CD4-positive, alpha-beta memory T cell (primary cell): ENCODE data around the gene CERT1. TPM values are rescaled to one million over a fixed set of nuclear protein-coding genes. Genes with fewer than 3 reads are reported as not detected.

Experiments
- CTCF ChIA-PET: fragments of 350-600 bp; sonication (Branson Sonifier 250); formaldehyde crosslinking; loops from one replicate; lab custom pipeline; 2021; ENCODE audit warnings: inconsistent platforms; ENCODE audit not compliant: partially characterized antibody; lab: Charles Lee
- POLR2A ChIA-PET: fragments of 350-600 bp; sonication (Branson Sonifier 250); formaldehyde crosslinking; loops from one replicate; lab custom pipeline; 2021; ENCODE audit not compliant: partially characterized antibody; lab: Charles Lee
- DNase-seq, 5 donors: peaks; one replicate each; pipeline versions ENCODE4 v3.0.0 to v3.0.0-alpha.2; 2020 to 2022; ENCODE audit warnings: mixed read lengths in 1 of 5
- H3K27ac ChIP-seq: one replicate; pipeline ENCODE4 v1.7.0; 2013; ENCODE audit warnings: low read depth, low read length
- H3K27me3 ChIP-seq: 2 replicates; pipeline ENCODE4 v1.7.0; 2013; ENCODE audit warnings: mild to moderate bottlenecking, low read length, moderate library complexity; ENCODE audit not compliant: insufficient read depth
- H3K36me3 ChIP-seq: 2 replicates; pipeline ENCODE4 v1.7.0; 2013; ENCODE audit warnings: mild to moderate bottlenecking, low read length, moderate library complexity; ENCODE audit not compliant: insufficient read depth
- H3K4me1 ChIP-seq: 2 replicates; pipeline ENCODE4 v1.7.0; 2013; ENCODE audit warnings: mild to moderate bottlenecking, low read length, moderate library complexity; ENCODE audit not compliant: insufficient read depth
- H3K4me3 ChIP-seq, 2 donors: one replicate each; pipeline ENCODE4 v1.7.0; 2013; ENCODE audit warnings: low read length in 2 of 2, mild to moderate bottlenecking in 1 of 2
- H3K9me3 ChIP-seq, 2 donors: one replicate each; pipeline ENCODE4 v1.7.0; 2013; ENCODE audit warnings: low read length in 2 of 2, control low read depth in 1 of 2; ENCODE audit not compliant: control insufficient read depth in 1 of 2
- H3K27ac Mint-ChIP-seq, 7 donors: one replicate each; pipeline ENCODE4 v1.8.0; 2020 to 2021; ENCODE audit warnings: mixed read lengths in 7 of 7, mild to moderate bottlenecking in 6 of 7, inconsistent platforms in 3 of 7, moderate library complexity in 3 of 7
- H3K27me3 Mint-ChIP-seq, 2 donors: one replicate each; pipeline ENCODE4 v1.8.0; 2020 to 2021; ENCODE audit warnings: mixed read lengths in 2 of 2
- H3K36me3 Mint-ChIP-seq, 2 donors: one replicate each; pipeline ENCODE4 v1.8.0; 2020 to 2021; ENCODE audit warnings: mixed read lengths in 2 of 2, inconsistent platforms in 1 of 2, mild to moderate bottlenecking in 1 of 2
- H3K4me1 Mint-ChIP-seq, 4 donors: one replicate each; pipeline ENCODE4 v1.8.0; 2020 to 2021; ENCODE audit warnings: mixed read lengths in 4 of 4, mild to moderate bottlenecking in 1 of 4
- H3K4me3 Mint-ChIP-seq, 8 donors: one replicate each; pipeline ENCODE4 v1.8.0; 2020 to 2021; ENCODE audit warnings: mixed read lengths in 8 of 8, mild to moderate bottlenecking in 7 of 8, moderate library complexity in 6 of 8, inconsistent platforms in 3 of 8
- H3K9me3 Mint-ChIP-seq, 8 donors: one replicate each; pipeline ENCODE4 v1.8.0; 2020 to 2021; ENCODE audit warnings: mixed read lengths in 8 of 8, mild to moderate bottlenecking in 5 of 8, inconsistent platforms in 3 of 8, moderate library complexity in 1 of 8
- intact Hi-C: fragments of 100-400 bp; cut with micrococcal nuclease; formaldehyde crosslinking; loops from one replicate; pipeline ENCODE4 v1.15.1; 2023
- polyA plus RNA-seq, 2 donors: library from polyadenylated mRNA; unstranded; fragments of 300-500 nt; fragmentation: Illumina TruSeq; gene quantifications; one replicate each; pipeline ENCODE4 v1.2.3, GENCODE V29; 2021
- total RNA-seq, 2 experiments: library from RNA; stranded (reverse); gene quantifications; one replicate each; pipeline ENCODE4 v1.2.3, GENCODE V29; 2021

Gene CERT1
- total and polyA plus RNA-seq, 4 experiments from 2014 or later: 16.8 to 49.7 (median 33.2) TPM

GRCh38 chr5:75471193-75471592, 40.2 kb downstream of the CERT1 start:
- H3K9me3 Mint-ChIP-seq: peaks cover 2 to 37% (median 25%) of the 10 kb centered on the region in 8 donors
- CTCF ChIA-PET: no interaction called here
- peaks cover 0 to 10% of the 10 kb centered on the region in 2 donors for H3K9me3 ChIP-seq
- H3K4me1 Mint-ChIP-seq: peaks cover 16 to 35% (median 21%) of the 10 kb centered on the region in 4 donors
- H3K4me1 ChIP-seq: peaks cover 9% of the 10 kb centered on the region
- H3K27ac Mint-ChIP-seq: no peak overlapping the region
- DNase-seq: no peak
- H3K36me3 ChIP-seq: no peaks in the 10 kb centered on the region
- no peak overlapping the region for H3K4me3 ChIP-seq
- no peak overlapping the region for H3K27ac ChIP-seq
- POLR2A ChIA-PET: no interaction called here
- H3K4me3 Mint-ChIP-seq: no peak overlapping the region
- H3K27me3 ChIP-seq: no peaks in the 10 kb centered on the region
- no peaks in the 10 kb centered on the region for H3K27me3 Mint-ChIP-seq
- intact Hi-C loops: no loop called here
- H3K36me3 Mint-ChIP-seq: peaks cover 43 to 47% of the 10 kb centered on the region in 2 donors

GRCh38 chr5:75469017-75469416, 42.4 kb downstream of the CERT1 start:
- no peaks in the 10 kb centered on the region for H3K36me3 ChIP-seq
- no peaks in the 10 kb centered on the region for H3K27me3 ChIP-seq
- ChIA-PET CTCF (no interaction called here), POLR2A (no interaction called here)
- H3K4me3 Mint-ChIP-seq: peak overlapping the region in 1 of 8 donors; percentile 66
- H3K9me3 Mint-ChIP-seq: peaks cover 2 to 36% (median 25%) of the 10 kb centered on the region in 8 donors
- peak in 1 of 5 donors; percentile 3 for DNase-seq
- no peak overlapping the region for H3K27ac ChIP-seq
- intact Hi-C loops: no loop called here
- peaks cover 37 to 49% of the 10 kb centered on the region in 2 donors for H3K36me3 Mint-ChIP-seq
- H3K27me3 Mint-ChIP-seq: no peaks in the 10 kb centered on the region
- peaks cover 0 to 10% of the 10 kb centered on the region in 2 donors for H3K9me3 ChIP-seq
- H3K27ac Mint-ChIP-seq: no peak overlapping the region
- no peak overlapping the region for H3K4me3 ChIP-seq
- peaks cover 18% of the 10 kb centered on the region for H3K4me1 ChIP-seq
- H3K4me1 Mint-ChIP-seq: peaks cover 24 to 54% (median 37%) of the 10 kb centered on the region in 4 donors

GRCh38 chr5:75468593-75468992, 42.8 kb downstream of the CERT1 start:
- Histone ChIP-seq H3K36me3 (no peaks in the 10 kb centered on the region), H3K4me1 (peaks cover 18% of the 10 kb centered on the region), H3K9me3 (peaks cover 0 to 10% of the 10 kb centered on the region in 2 donors), H3K27me3 (no peaks in the 10 kb centered on the region), H3K27ac (no peak overlapping the region), H3K4me3 (no peak overlapping the region)
- no peak for DNase-seq
- ChIA-PET CTCF (no interaction called here), POLR2A (no interaction called here)
- Mint-ChIP-seq H3K4me3 (no peak overlapping the region), H3K36me3 (peaks cover 39 to 52% of the 10 kb centered on the region in 2 donors), H3K27ac (no peak overlapping the region), H3K27me3 (no peaks in the 10 kb centered on the region), H3K9me3 (peaks cover 2 to 36% (median 25%) of the 10 kb centered on the region in 8 donors), H3K4me1 (peaks cover 27 to 58% (median 41%) of the 10 kb centered on the region in 4 donors)
- intact Hi-C loops: no loop called here

- ChIA-PET POLR2A (interaction anchor here (0.6 to 1.0 kb wide), 2 partner anchors 11 to 54 kb away, joined by 3 read pairs; no protein-coding TSS in a partner anchor), CTCF (interaction anchor here (0.9 to 1.7 kb wide), 2 partner anchors 9 to 11 kb away, joined by 3 to 6 read pairs; no protein-coding TSS in a partner anchor)
- no peak overlapping the region for H3K4me3 ChIP-seq
- no peaks in the 10 kb centered on the region for H3K27me3 ChIP-seq
- H3K9me3 Mint-ChIP-seq: peaks cover 0 to 34% (median 24%) of the 10 kb centered on the region in 8 donors
- H3K4me1 ChIP-seq: peaks cover 18% of the 10 kb centered on the region
- peaks cover 3% of the 10 kb centered on the region for H3K36me3 ChIP-seq
- no peaks in the 10 kb centered on the region for H3K27me3 Mint-ChIP-seq
- H3K9me3 ChIP-seq: peaks cover 0 to 10% of the 10 kb centered on the region in 2 donors
- H3K4me3 Mint-ChIP-seq: peak overlapping the region in 2 of 8 donors; percentile 9 to 24
- intact Hi-C loops: no loop called here
- H3K27ac ChIP-seq: no peak overlapping the region
- H3K4me1 Mint-ChIP-seq: peaks cover 33 to 67% (median 48%) of the 10 kb centered on the region in 4 donors
- no peak for DNase-seq
- peaks cover 42 to 46% of the 10 kb centered on the region in 2 donors for H3K36me3 Mint-ChIP-seq
- peak overlapping the region in 2 of 7 donors; percentile 7 to 14 for H3K27ac Mint-ChIP-seq
Measured at GRCh38 chr5:75466006-75466716, 45.3 kb downstream of the CERT1 start.

GRCh38 chr5:75465480-75465879, 45.9 kb downstream of the CERT1 start:
- no peak overlapping the region for H3K4me3 ChIP-seq
- H3K9me3 Mint-ChIP-seq: peaks cover 0 to 28% (median 18%) of the 10 kb centered on the region in 8 donors
- no peak overlapping the region for H3K4me3 Mint-ChIP-seq
- no peak for DNase-seq
- intact Hi-C loops: no loop called here
- no peaks in the 10 kb centered on the region for H3K27me3 ChIP-seq
- peaks cover 3% of the 10 kb centered on the region for H3K36me3 ChIP-seq
- H3K4me1 ChIP-seq: peaks cover 18% of the 10 kb centered on the region
- ChIA-PET POLR2A (no interaction called here), CTCF (no interaction called here)
- H3K4me1 Mint-ChIP-seq: peaks cover 33 to 69% (median 50%) of the 10 kb centered on the region in 4 donors
- peaks cover 0 to 10% of the 10 kb centered on the region in 2 donors for H3K9me3 ChIP-seq
- peak overlapping the region in 1 of 7 donors; percentile 14 for H3K27ac Mint-ChIP-seq
- no peaks in the 10 kb centered on the region for H3K27me3 Mint-ChIP-seq
- peaks cover 40% of the 10 kb centered on the region in 2 donors for H3K36me3 Mint-ChIP-seq
- no peak overlapping the region for H3K27ac ChIP-seq

- Mint-ChIP-seq H3K27me3 (no peaks in the 10 kb centered on the region), H3K36me3 (peaks cover 33 to 35% of the 10 kb centered on the region in 2 donors), H3K9me3 (peaks cover 0 to 10% (median 6%) of the 10 kb centered on the region in 8 donors), H3K4me1 (peaks cover 35 to 67% (median 50%) of the 10 kb centered on the region in 4 donors), H3K4me3 (peak overlapping the region in 1 of 8 donors; percentile 10), H3K27ac (peak overlapping the region in 2 of 7 donors; percentile 36 to 61)
- Histone ChIP-seq H3K4me3 (no peak overlapping the region), H3K4me1 (peaks cover 18% of the 10 kb centered on the region), H3K27me3 (no peaks in the 10 kb centered on the region), H3K9me3 (peaks cover 0 to 5% of the 10 kb centered on the region in 2 donors), H3K36me3 (peaks cover 3% of the 10 kb centered on the region), H3K27ac (no peak overlapping the region)
- intact Hi-C loops: no loop called here
- CTCF ChIA-PET: no interaction called here
- POLR2A ChIA-PET: no interaction called here
- DNase-seq: no peak
Measured at GRCh38 chr5:75463726-75464125, 47.7 kb downstream of the CERT1 start.

GRCh38 chr5:75461679-75462078, 49.8 kb downstream of the CERT1 start:
- Mint-ChIP-seq H3K36me3 (peaks cover 31 to 41% of the 10 kb centered on the region in 2 donors), H3K27ac (no peak overlapping the region), H3K4me1 (peaks cover 35 to 57% (median 43%) of the 10 kb centered on the region in 4 donors), H3K4me3 (no peak overlapping the region), H3K27me3 (no peaks in the 10 kb centered on the region), H3K9me3 (no peaks in the 10 kb centered on the region)
- no peak overlapping the region for H3K27ac ChIP-seq
- peaks cover 13% of the 10 kb centered on the region for H3K4me1 ChIP-seq
- intact Hi-C loops: no loop called here
- H3K9me3 ChIP-seq: no peaks in the 10 kb centered on the region
- no peak overlapping the region for H3K4me3 ChIP-seq
- ChIA-PET CTCF (no interaction called here), POLR2A (interaction anchor here (0.7 kb wide), 1 partner anchor 499 kb away, joined by 4 read pairs; no protein-coding TSS in a partner anchor)
- peaks cover 3% of the 10 kb centered on the region for H3K36me3 ChIP-seq
- H3K27me3 ChIP-seq: no peaks in the 10 kb centered on the region
- no peak for DNase-seq
